HL-60 (cell line): ENCODE results near the gene XIRP1.

Source experiments
- CTCF ChIP-seq: IDR thresholded peaks from one replicate; pipeline ENCODE4 v1.5.1; 2011; ENCODE audit warnings: low read length, control low read depth, inconsistent platforms; ENCODE audit not compliant: insufficient read depth
- POLR2AphosphoS5 ChIP-seq: IDR thresholded peaks from 2 replicates; pipeline ENCODE4 v1.6.1; 2012; ENCODE audit warnings: low read depth

- TF ChIP-seq CTCF (no peak), POLR2AphosphoS5 (no peak)
Measured at GRCh38 chr3:39209329-39209970, 17.1 kb upstream of the XIRP1 start.
